Measurements from ENCODE around the gene ATP6V0E1. TPM values are rescaled to one million over a fixed set of nuclear protein-coding genes. Genes with fewer than 3 reads are reported as not detected.

Gene ATP6V0E1
- total and polyA plus RNA-seq, 2 donors (not counting 3 experiments of a cell fraction or from before 2014, with no cell fraction given): 217 to 278 TPM

GRCh38 chr5:173035904-173036707, 52.5 kb downstream of the ATP6V0E1 start:
- H3K9me3 ChIP-seq (replicated peaks; ENCODE audit: control insufficient read depth, insufficient read depth, low read length): no peaks in the 10 kb centered on the region
- no peak overlapping the region for H3K4me3 ChIP-seq (replicated peaks in 1 of 3; ENCODE audit: insufficient read depth in 1 of 3, low read depth in 1 of 3, low read length in 3 of 3)
- BruUV-seq (replicated peaks): no TSS peak
- intact Hi-C loops (cut with micrococcal nuclease): no loop called here
- H2AFZ ChIP-seq (ENCODE audit: low read depth, low read length): no peak overlapping the region
- ChIA-PET CTCF (interaction anchor here (0.9 to 2.6 kb wide), 9 partner anchors 10 to 339 kb away, joined by 3 to 10 read pairs (median 3); partner anchors contain the start of gene ATP6V0E1), POLR2A (no interaction called here)
- peaks cover 14% of the 10 kb centered on the region for H3K4me1 ChIP-seq (ENCODE audit: control insufficient read depth, extremely low read depth, insufficient read depth, low read length)
- peaks cover 1% of the 10 kb centered on the region for H3K79me2 ChIP-seq (ENCODE audit: control insufficient read depth, insufficient read depth, low read length)
- H3K27ac ChIP-seq (ENCODE audit: insufficient read depth, low read depth, low read length): peak overlapping the region; percentile 36
- no peaks in the 10 kb centered on the region for H3K9me1 ChIP-seq (replicated peaks; ENCODE audit: control insufficient read depth, extremely low read depth, insufficient read depth, low read length)
- no peak for TF ChIP-seq MAX (IDR thresholded peaks at IDR 0.05; ENCODE audit: insufficient read depth, insufficient read length)
- no peak for TF ChIP-seq GATA2 (IDR thresholded peaks at IDR 0.05; ENCODE audit: insufficient read depth, insufficient read length, low read depth, low read length)
- no peak for TF ChIP-seq CTCF (IDR thresholded peaks at IDR 0.05; ENCODE audit: extremely low read depth in 1 of 2, insufficient read depth in 1 of 2, low read depth in 1 of 2, low read length in 2 of 2)
- TF ChIP-seq POLR2A (IDR thresholded peaks at IDR 0.05; ENCODE audit: low read depth, low read length): no peak
- TF ChIP-seq MYC (IDR thresholded peaks at IDR 0.05; ENCODE audit: low read depth, low read length): no peak
- no peak for TF ChIP-seq POLR2AphosphoS5 (IDR thresholded peaks at IDR 0.05; ENCODE audit: insufficient read depth, low read depth, low read length)
- TF ChIP-seq FOS (IDR thresholded peaks at IDR 0.05; ENCODE audit: borderline replicate concordance, insufficient read depth, low read length): no peak
- TF ChIP-seq JUN (IDR thresholded peaks at IDR 0.05; ENCODE audit: borderline replicate concordance, insufficient read depth, insufficient read length, low read depth): no peak
- no peak for TF ChIP-seq EZH2 (IDR thresholded peaks at IDR 0.05; ENCODE audit: borderline replicate concordance, low read depth, low read length, severe bottlenecking)
- dilution Hi-C loops (cut with MboI; ENCODE audit: extremely low pct_ligation_motif_present, low sequenced_read_pairs): no loop called here
- H4K20me1 ChIP-seq (replicated peaks; ENCODE audit: control insufficient read depth, extremely low read depth, insufficient read depth, low read length): no peaks in the 10 kb centered on the region
- peaks cover 0 to 4% of the 10 kb centered on the region in 2 experiments for H3K36me3 ChIP-seq (ENCODE audit: control insufficient read depth in 2 of 2, extremely low read depth in 1 of 2, insufficient read depth in 2 of 2, low read length in 2 of 2)
- H3K4me2 ChIP-seq (ENCODE audit: insufficient read depth, low read length): peak overlapping the region; percentile 45
- no peaks in the 10 kb centered on the region for H3K27me3 ChIP-seq (ENCODE audit: control insufficient read depth in 2 of 2, insufficient read depth in 2 of 2, low read length in 2 of 2)
- no peak for FAIRE-seq
- no peak overlapping the region for H3K9ac ChIP-seq (replicated peaks; ENCODE audit: extremely low read depth, insufficient read depth, low read length)
- peak; percentile 36 for DNase-seq (ENCODE audit: low read depth, low spot score)

All from endothelial cell of umbilical vein (primary cell).